K562 (cell line): ENCODE results near the gene GABARAPL1. TPM values are rescaled to one million over a fixed set of nuclear protein-coding genes. Genes with fewer than 3 reads are reported as not detected.

ENCODE experiments used
- ATAC-seq: fragments of 200-7000 bp; cut with Tn5 transposase; 3 replicates; pipeline ENCODE4 v1.9.1; 2020; ENCODE audit warnings: moderate library complexity
- BruUV-seq: library from RNA; stranded (reverse); fragments of 400-500 nt; replicated peaks from 2 replicates; lab custom pipeline; 2021; lab: Mats Ljungman, UMichigan
- CTCF ChIA-PET: fragments of 300-600 bp; formaldehyde crosslinking; extraction: SDS; loops from one replicate; lab custom pipeline; 2021; ENCODE audit warnings: low intra/inter-chr PET ratio; lab: Yijun Ruan, JAX
- POLR2A ChIA-PET: fragments of 300-600, 350-650 bp; sonication (Branson Sonifier 250); formaldehyde crosslinking; extraction: SDS; loops from one replicate; lab custom pipeline; 2021; ENCODE audit warnings: antibody characterized with exemption, inconsistent platforms; lab: Yijun Ruan, JAX
- DNase-seq, 4 experiments: peaks; one replicate each; pipeline versions ENCODE4 v3.0.0 to v3.0.0-alpha.2; 2011 to 2018; ENCODE audit warnings: low spot score in 3 of 4, mixed read lengths in 3 of 4; ENCODE audit errors: extremely low read depth in 1 of 4
- FAIRE-seq: peaks from 2 replicates; lab custom pipeline; 2011; peaks lifted over from hg19 to GRCh38; lab: Jason Lieb, UNC
- H2AFZ ChIP-seq: 2 replicates; pipeline ENCODE4 v1.6.0; 2011; ENCODE audit warnings: low read depth, low read length, control low read depth, inconsistent platforms
- H3K27ac ChIP-seq: fragments of 200-600 bp; 3 replicates; pipeline ENCODE4 v1.8.0; 2011; ENCODE audit warnings: low read depth, mild to moderate bottlenecking, control low read depth, inconsistent platforms, low read length, moderate library complexity, mixed read lengths; ENCODE audit errors: extremely low read depth
- H3K27me3 ChIP-seq, 2 experiments: fragments of 300-600 bp in 1 of 2; 2 replicates in 1 of 2; 3 replicates in 1 of 2; pipeline versions ENCODE4 v1.6.0 to v1.8.0; 2011; ENCODE audit warnings: inconsistent platforms in 2 of 2, low read length in 2 of 2, mild to moderate bottlenecking in 1 of 2, mixed read lengths in 1 of 2, moderate library complexity in 1 of 2; ENCODE audit not compliant: control insufficient read depth in 2 of 2, insufficient read depth in 2 of 2
- H3K36me3 ChIP-seq: fragments of 300-600 bp; 3 replicates; pipeline ENCODE4 v1.8.0; 2011; ENCODE audit warnings: mild to moderate bottlenecking, low read length, inconsistent platforms; ENCODE audit not compliant: control insufficient read depth, insufficient read depth
- H3K4me1 ChIP-seq, 2 experiments: fragments of 200-600 bp in 1 of 2; replicated peaks in 1 of 2; 2 replicates in 1 of 2; 3 replicates in 1 of 2; pipeline versions ENCODE4 v1.5.1 to v1.8.0; 2011; ENCODE audit warnings: inconsistent platforms in 2 of 2, low read length in 2 of 2, mild to moderate bottlenecking in 1 of 2, mixed read lengths in 1 of 2, moderate library complexity in 1 of 2; ENCODE audit not compliant: control insufficient read depth in 2 of 2, insufficient read depth in 2 of 2
- H3K4me2 ChIP-seq: 2 replicates; pipeline ENCODE4 v1.6.1; 2011; ENCODE audit warnings: low read length, control low read depth, inconsistent platforms, mixed read lengths; ENCODE audit not compliant: insufficient read depth
- H3K4me3 ChIP-seq: fragments of 200-600 bp; sonication (generic), shearing (Covaris generic); 2 replicates; pipeline ENCODE4 v1.5.1; 2016; ENCODE audit warnings: control low read depth, inconsistent platforms
- H3K79me2 ChIP-seq: fragments of 200-600 bp; 3 replicates; pipeline ENCODE4 v1.8.0; 2011; ENCODE audit warnings: low read length, inconsistent platforms; ENCODE audit not compliant: control insufficient read depth, insufficient read depth
- H3K9ac ChIP-seq, 2 experiments: 2 replicates each; pipeline versions ENCODE4 v1.6.0 to v1.6.1; 2011; ENCODE audit warnings: low read depth in 2 of 2, low read length in 2 of 2, control low read depth in 1 of 2, inconsistent platforms in 1 of 2, mild to moderate bottlenecking in 1 of 2, mixed read lengths in 1 of 2; ENCODE audit not compliant: insufficient read depth in 1 of 2
- H3K9me1 ChIP-seq: one replicate; pipeline ENCODE4 v1.6.0; 2011; ENCODE audit warnings: inconsistent platforms, mild to moderate bottlenecking, low read length, moderate library complexity; ENCODE audit not compliant: control insufficient read depth, insufficient read depth
- H3K9me3 ChIP-seq: replicated peaks from 2 replicates; pipeline ENCODE4 v1.5.1; 2011; ENCODE audit warnings: low read depth, low read length, inconsistent platforms; ENCODE audit not compliant: control insufficient read depth, insufficient read depth
- H4K20me1 ChIP-seq: replicated peaks from 2 replicates; pipeline ENCODE4 v1.6.1; 2011; ENCODE audit warnings: low read length, inconsistent platforms, mixed read lengths; ENCODE audit not compliant: control insufficient read depth, insufficient read depth
- CEBPB ChIP-seq: fragments of 450-650 bp; IDR thresholded peaks from 2 replicates; pipeline ENCODE4 v1.6.1; 2016; ENCODE audit warnings: missing genetic modification characterization, missing compliant biosample characterization
- CEBPG ChIP-seq, 3 experiments: fragments of 200-800 bp in 1 of 3; sonication (Bioruptor generic) in 1 of 3; sonication (generic) in 1 of 3; formaldehyde crosslinking in 1 of 3; IDR thresholded peaks in 2 of 3; conservative IDR thresholded peaks in 1 of 3; 2 replicates each; pipeline versions ENCODE4 v1.6.1 to v1.8.0; 2016 to 2022; ENCODE audit warnings: missing compliant biosample characterization in 2 of 3, missing genetic modification characterization in 2 of 3, mild to moderate bottlenecking in 1 of 3, missing genetic modification reagents in 1 of 3
- NR1H2 ChIP-seq: sonication (generic); formaldehyde crosslinking; IDR thresholded peaks from 2 replicates; pipeline ENCODE4 v1.4.0; 2020; ENCODE audit warnings: mild to moderate bottlenecking, missing genetic modification reagents
- POLR2AphosphoS5 ChIP-seq: IDR thresholded peaks from 2 replicates; pipeline ENCODE4 v1.6.1; 2011; ENCODE audit warnings: mild to moderate bottlenecking, low read depth, low read length, moderate library complexity; ENCODE audit not compliant: control insufficient read depth, insufficient read depth
- ZSCAN32 ChIP-seq: fragments of 450-650 bp; formaldehyde crosslinking; IDR thresholded peaks from 2 replicates; pipeline ENCODE4 v1.4.0; 2020; ENCODE audit warnings: mild to moderate bottlenecking, moderate library complexity
- WGBS: fragments of 100-300 bp; shearing (Covaris generic); methylation state at CpG from one replicate; pipeline ENCODE4 v1.1.6; 2016; ENCODE audit warnings: low coverage, mixed read lengths; ENCODE audit not compliant: insufficient coverage; ENCODE audit errors: missing lambda C conversion rate; 5-methylcytosine and 5-hydroxymethylcytosine counted together
- in situ Hi-C: fragments of 300-500 bp; cut with MboI; formaldehyde crosslinking; loops from 4 replicates; pipeline ENCODE4 v1.15.0; 2018; ENCODE audit warnings: inconsistent platforms, mixed read lengths
- intact Hi-C: fragments of 100-400 bp; cut with micrococcal nuclease; formaldehyde crosslinking; loops from 2 replicates; pipeline ENCODE4 v1.14.2; 2022
- polyA plus RNA-seq, 8 experiments: library from polyadenylated mRNA; depleted of rRNA in 4 of 8; stranded (reverse) in 5 of 8; unstranded in 3 of 8; fragments of >200 nt; fragmentation: Nextera tagmentation in 2 of 8; fragmentation: Illumina TruSeq in 1 of 8; extraction: Ambion mirVana in 2 of 8; extraction: Trizol in 1 of 8; gene quantifications; 2 replicates each; pipeline versions ENCODE4 v1.2.1 to v1.2.3, GENCODE V29; 2011 to 2014; ENCODE audit warnings: inconsistent platforms in 1 of 8, missing spikeins in 1 of 8
- total RNA-seq, 7 experiments: library from RNA; depleted of rRNA in 6 of 7; stranded (reverse); fragments of >200 nt in 6 of 7; fragmentation: Illumina TruSeq in 2 of 7; extraction: Trizol in 2 of 7; gene quantifications; 2 replicates each; pipeline versions ENCODE4 v1.2.1 to v1.2.3, GENCODE V29; 2011 to 2021; ENCODE audit warnings: low replicate concordance in 1 of 7

The GABARAPL1 gene
- total and polyA plus RNA-seq, 9 of the 15 experiments (the other 6 are each of a cell fraction or from before 2014, with no cell fraction given): 2.3 to 15.9 (median 11.3) TPM

DNA sequence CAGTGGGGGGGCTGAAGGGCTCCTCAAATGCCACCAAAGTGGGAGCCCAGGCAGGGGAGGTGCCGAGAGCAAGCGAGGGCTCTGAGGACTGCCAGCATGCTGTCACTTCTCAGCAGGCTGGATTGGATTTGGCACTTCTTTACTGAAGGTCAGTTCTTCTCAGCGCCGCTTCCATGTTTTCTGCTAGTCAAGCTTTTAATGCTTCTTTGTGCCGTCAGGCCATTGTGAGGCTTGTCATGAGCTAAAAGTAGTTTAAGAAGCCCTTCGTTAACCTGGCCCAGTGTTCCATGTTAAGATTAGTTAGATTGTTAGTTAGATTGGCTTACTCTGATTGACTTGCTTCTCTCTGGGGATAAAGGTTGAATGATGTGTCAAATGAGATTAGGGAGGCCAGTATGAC is 13.4 kb downstream of the GABARAPL1 start:
- no peaks in the 10 kb centered on the region for H3K9me1 ChIP-seq
- H4K20me1 ChIP-seq: no peaks in the 10 kb centered on the region
- no TSS peak for BruUV-seq
- in situ Hi-C loops (loop anchor here (25.0 kb wide), 1 partner anchor 986 kb away; no protein-coding TSS in a partner anchor), intact Hi-C loops (no loop called here)
- H3K27me3 ChIP-seq: no peaks in the 10 kb centered on the region
- no peak for ATAC-seq
- CTCF ChIA-PET: no interaction called here
- FAIRE-seq: no peak
- POLR2A ChIA-PET: no interaction called here
- H3K27ac ChIP-seq: no peak overlapping the region
- peaks cover 3% of the 10 kb centered on the region; the same call in 1 of the 3 replicates for H3K36me3 ChIP-seq
- no peak overlapping the region for H3K9ac ChIP-seq
- H3K4me2 ChIP-seq: no peak overlapping the region
- no peak for TF ChIP-seq POLR2AphosphoS5
- no peak for TF ChIP-seq ZSCAN32 (CRISPR knock-in tag)
- no peak overlapping the region for H2AFZ ChIP-seq
- no peak for DNase-seq
- no peaks in the 10 kb centered on the region for H3K9me3 ChIP-seq
- 35% methylated on average over 4 of the region's 6 CpGs for WGBS
- no peaks in the 10 kb centered on the region for H3K79me2 ChIP-seq
- no peaks in the 10 kb centered on the region for H3K4me1 ChIP-seq
- no peak overlapping the region for H3K4me3 ChIP-seq

DNA sequence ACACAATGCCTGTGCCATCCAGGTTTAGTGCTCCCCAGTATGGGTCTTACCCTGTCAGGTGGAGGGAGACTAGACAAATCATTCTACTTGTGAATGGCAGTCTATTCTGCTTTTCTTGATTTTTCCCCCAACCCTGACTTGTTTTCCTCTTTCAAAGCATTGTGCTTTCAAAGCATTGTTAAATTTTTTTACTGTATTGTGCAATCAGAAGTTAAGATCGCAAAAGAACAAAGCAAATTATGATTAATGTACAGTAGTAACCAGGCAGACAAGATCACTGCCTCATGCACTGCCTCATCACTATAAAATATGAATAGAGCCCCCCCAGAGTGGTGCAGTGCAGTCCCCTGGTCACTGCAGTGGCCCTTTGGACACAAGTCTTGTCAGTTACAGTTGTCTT is 14.1 kb downstream of the GABARAPL1 start:
- BruUV-seq: no TSS peak
- in situ Hi-C loops: loop anchor here (25.0 kb wide), 1 partner anchor 986 kb away; no protein-coding TSS in a partner anchor
- Histone ChIP-seq H3K9me1 (no peaks in the 10 kb centered on the region), H3K4me2 (no peak overlapping the region), H3K36me3 (peaks cover 3% of the 10 kb centered on the region; the same call in 1 of the 3 replicates), H3K4me1 (no peaks in the 10 kb centered on the region), H3K27ac (no peak overlapping the region), H3K4me3 (no peak overlapping the region), H3K9ac (no peak overlapping the region), H3K27me3 (no peaks in the 10 kb centered on the region), H2AFZ (no peak overlapping the region), H3K79me2 (no peaks in the 10 kb centered on the region), H4K20me1 (no peaks in the 10 kb centered on the region), H3K9me3 (no peaks in the 10 kb centered on the region)
- WGBS: 0% methylated on average over 1 of the region's 1 CpG
- POLR2A ChIA-PET: no interaction called here
- FAIRE-seq (no peak), DNase-seq (no peak), ATAC-seq (no peak)
- intact Hi-C loops: no loop called here
- TF ChIP-seq CEBPB (tag): peak; percentile 38; the same call in 1 of the 2 replicates
- no peak for TF ChIP-seq CEBPG (CRISPR knock-in tag; IDR thresholded peaks at IDR 0.05)
- 0 out of 4 replicates have a peak, but pooled peaks of 1 of the 2 experiments have one; percentile 25 for TF ChIP-seq CEBPG (tag; conservative IDR thresholded peaks at IDR 0.05 in 1 of 2, IDR thresholded peaks at IDR 0.05 in 1 of 2)
- no peak for TF ChIP-seq NR1H2 (CRISPR knock-in tag)
- CTCF ChIA-PET: no interaction called here
